ENCODE measurements around the gene GTF2IRD1.
"Not testable (repeated sequence)": the region's sequence is repeated elsewhere in the genome, so short reads cannot be mapped to it uniquely, and the experiment has no call there.

Gene GTF2IRD1

GRCh38 chr7:74525881-74526280 is 72.2 kb downstream of the GTF2IRD1 start:
- Histone ChIP-seq H3K27me3 (ENCODE audit: insufficient read depth, low read depth, severe bottlenecking) (no peaks in the 10 kb centered on the region), H3K4me3 (ENCODE audit: low read depth, low read length) (no peak overlapping the region), H3K36me3 (peaks cover 81% of the 10 kb centered on the region), H3K9me3 (ENCODE audit: severe bottlenecking) (no peaks in the 10 kb centered on the region), H3K27ac (no peak overlapping the region)
- no peak for DNase-seq
- TF ChIP-seq CTCF (IDR thresholded peaks at IDR 0.05; ENCODE audit: low read depth, low read length) = no peak

- no peaks in the 10 kb centered on the region for H3K9me3 ChIP-seq (ENCODE audit: severe bottlenecking)
- no peaks in the 10 kb centered on the region for H3K27me3 ChIP-seq (ENCODE audit: insufficient read depth, low read depth, severe bottlenecking)
- no peak overlapping the region for H3K4me3 ChIP-seq (ENCODE audit: low read depth, low read length)
- DNase-seq = no peak
- no peak for TF ChIP-seq CTCF (IDR thresholded peaks at IDR 0.05; ENCODE audit: low read depth, low read length)
- no peak overlapping the region for H3K27ac ChIP-seq
- peaks cover 81% of the 10 kb centered on the region for H3K36me3 ChIP-seq
These were observed 73.1 kb downstream of the GTF2IRD1 start for GRCh38 chr7:74526780-74527179.

GRCh38 chr7:74527842-74528241 is 74.1 kb downstream of the GTF2IRD1 start:
- H3K27me3 ChIP-seq (ENCODE audit: insufficient read depth, low read depth, severe bottlenecking) = no peaks in the 10 kb centered on the region
- no peak for DNase-seq
- no peak overlapping the region for H3K27ac ChIP-seq
- TF ChIP-seq CTCF (IDR thresholded peaks at IDR 0.05; ENCODE audit: low read depth, low read length) = no peak
- H3K9me3 ChIP-seq (ENCODE audit: severe bottlenecking) = no peaks in the 10 kb centered on the region
- H3K4me3 ChIP-seq (ENCODE audit: low read depth, low read length) = no peak overlapping the region
- H3K36me3 ChIP-seq = peaks cover 81% of the 10 kb centered on the region

- not testable (repeated sequence) for H3K27me3 ChIP-seq (ENCODE audit: insufficient read depth, low read depth, severe bottlenecking); H3K27ac ChIP-seq; DNase-seq; H3K4me3 ChIP-seq (ENCODE audit: low read depth, low read length); H3K9me3 ChIP-seq (ENCODE audit: severe bottlenecking)
- H3K36me3 ChIP-seq = peaks cover 83% of the 10 kb centered on the region
These were observed 75.1 kb downstream of the GTF2IRD1 start for GRCh38 chr7:74528773-74529172.

- no peaks in the 10 kb centered on the region for H3K27me3 ChIP-seq (ENCODE audit: insufficient read depth, low read depth, severe bottlenecking)
- H3K9me3 ChIP-seq (ENCODE audit: severe bottlenecking) = no peaks in the 10 kb centered on the region
- TF ChIP-seq CTCF (IDR thresholded peaks at IDR 0.05; ENCODE audit: low read depth, low read length) = no peak
- no peak overlapping the region for H3K4me3 ChIP-seq (ENCODE audit: low read depth, low read length)
- H3K27ac ChIP-seq = no peak overlapping the region
- no peak for DNase-seq
- peaks cover 89% of the 10 kb centered on the region for H3K36me3 ChIP-seq
These were observed 82.2 kb downstream of the GTF2IRD1 start for GRCh38 chr7:74535951-74536356.

GRCh38 chr7:74541937-74542336 is 88.2 kb downstream of the GTF2IRD1 start:
- not testable (repeated sequence) for DNase-seq; H3K4me3 ChIP-seq (ENCODE audit: low read depth, low read length); H3K27me3 ChIP-seq (ENCODE audit: insufficient read depth, low read depth, severe bottlenecking); H3K9me3 ChIP-seq (ENCODE audit: severe bottlenecking); H3K27ac ChIP-seq
- H3K36me3 ChIP-seq = peaks cover 75% of the 10 kb centered on the region

GRCh38 chr7:74542558-74543117 is 88.9 kb downstream of the GTF2IRD1 start:
- H3K27ac ChIP-seq = no peak overlapping the region
- peaks cover 72% of the 10 kb centered on the region for H3K36me3 ChIP-seq
- no peak overlapping the region for H3K4me3 ChIP-seq (ENCODE audit: low read depth, low read length)
- DNase-seq = no peak
- TF ChIP-seq CTCF (IDR thresholded peaks at IDR 0.05; ENCODE audit: low read depth, low read length) = no peak
- H3K9me3 ChIP-seq (ENCODE audit: severe bottlenecking) = no peaks in the 10 kb centered on the region
- H3K27me3 ChIP-seq (ENCODE audit: insufficient read depth, low read depth, severe bottlenecking) = no peaks in the 10 kb centered on the region

Data from WERI-Rb-1 (cell line).